WERI-Rb-1 (cell line): ENCODE measurements around the gene SLC9A3.

Experiments used
- DNase-seq: peaks from one replicate; pipeline ENCODE4 v3.0.0-alpha.2; 2020
- H3K27ac ChIP-seq: fragments of 250-450 bp; sonication (Bioruptor Pico); 2 replicates; pipeline ENCODE4 v1.5.1; 2020; ENCODE audit warnings: mild to moderate bottlenecking, moderate library complexity
- H3K27me3 ChIP-seq: fragments of 250-450 bp; sonication (Bioruptor Pico); 2 replicates; pipeline ENCODE4 v1.5.1; 2021; ENCODE audit warnings: mild to moderate bottlenecking, low read depth, moderate library complexity; ENCODE audit not compliant: insufficient read depth, severe bottlenecking
- H3K36me3 ChIP-seq: fragments of 250-450 bp; sonication (Bioruptor Pico); 2 replicates; pipeline ENCODE4 v1.5.1; 2020; ENCODE audit warnings: mild to moderate bottlenecking, moderate library complexity
- H3K4me3 ChIP-seq: 2 replicates; pipeline ENCODE4 v1.5.1; 2011; ENCODE audit warnings: low read depth, mild to moderate bottlenecking, control low read depth, low read length
- H3K9me3 ChIP-seq: fragments of 250-450 bp; sonication (Bioruptor Pico); 2 replicates; pipeline ENCODE4 v1.5.1; 2021; ENCODE audit warnings: mild to moderate bottlenecking, moderate library complexity; ENCODE audit not compliant: severe bottlenecking
- TF ChIP-seq, protein P1 (sequence below): IDR thresholded peaks from 2 replicates; pipeline ENCODE4 v1.5.1; 2011; ENCODE audit warnings: low read depth, mild to moderate bottlenecking, control low read depth, inconsistent platforms, low read length

SLC9A3 gene

DNA sequence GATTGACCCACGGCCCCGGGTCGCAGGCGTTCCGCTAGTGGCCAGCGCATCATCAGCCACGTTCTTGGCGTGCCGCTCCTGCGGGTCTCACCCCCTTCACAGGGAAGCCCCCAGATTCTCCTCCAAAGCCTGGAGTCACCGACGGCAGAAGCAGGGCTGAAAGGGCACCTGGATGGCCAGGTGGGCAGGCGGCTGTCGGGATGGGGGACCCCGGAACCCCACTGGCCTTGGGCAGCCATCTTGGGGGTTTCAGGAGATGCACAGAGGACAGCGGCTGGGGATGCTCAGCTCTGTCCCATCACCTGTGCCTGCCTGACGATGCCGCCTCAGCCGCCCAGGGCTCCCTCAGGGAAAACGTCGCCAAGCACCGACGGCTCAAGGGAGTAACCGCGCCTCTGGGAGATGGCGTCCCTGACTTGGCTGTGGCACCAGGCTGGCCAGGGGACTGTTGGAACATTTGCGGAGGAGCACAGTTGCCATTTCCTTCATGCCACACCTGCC is 14.1 kb upstream of the SLC9A3 start:
- no peak overlapping the region for H3K27ac ChIP-seq
- H3K36me3 ChIP-seq, result no peaks in the 10 kb centered on the region
- no peak for DNase-seq
- TF ChIP-seq, protein P1, sequence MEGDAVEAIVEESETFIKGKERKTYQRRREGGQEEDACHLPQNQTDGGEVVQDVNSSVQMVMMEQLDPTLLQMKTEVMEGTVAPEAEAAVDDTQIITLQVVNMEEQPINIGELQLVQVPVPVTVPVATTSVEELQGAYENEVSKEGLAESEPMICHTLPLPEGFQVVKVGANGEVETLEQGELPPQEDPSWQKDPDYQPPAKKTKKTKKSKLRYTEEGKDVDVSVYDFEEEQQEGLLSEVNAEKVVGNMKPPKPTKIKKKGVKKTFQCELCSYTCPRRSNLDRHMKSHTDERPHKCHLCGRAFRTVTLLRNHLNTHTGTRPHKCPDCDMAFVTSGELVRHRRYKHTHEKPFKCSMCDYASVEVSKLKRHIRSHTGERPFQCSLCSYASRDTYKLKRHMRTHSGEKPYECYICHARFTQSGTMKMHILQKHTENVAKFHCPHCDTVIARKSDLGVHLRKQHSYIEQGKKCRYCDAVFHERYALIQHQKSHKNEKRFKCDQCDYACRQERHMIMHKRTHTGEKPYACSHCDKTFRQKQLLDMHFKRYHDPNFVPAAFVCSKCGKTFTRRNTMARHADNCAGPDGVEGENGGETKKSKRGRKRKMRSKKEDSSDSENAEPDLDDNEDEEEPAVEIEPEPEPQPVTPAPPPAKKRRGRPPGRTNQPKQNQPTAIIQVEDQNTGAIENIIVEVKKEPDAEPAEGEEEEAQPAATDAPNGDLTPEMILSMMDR, result no peak
- H3K4me3 ChIP-seq, result no peak overlapping the region
- no peaks in the 10 kb centered on the region for H3K9me3 ChIP-seq
- no peaks in the 10 kb centered on the region for H3K27me3 ChIP-seq

DNA sequence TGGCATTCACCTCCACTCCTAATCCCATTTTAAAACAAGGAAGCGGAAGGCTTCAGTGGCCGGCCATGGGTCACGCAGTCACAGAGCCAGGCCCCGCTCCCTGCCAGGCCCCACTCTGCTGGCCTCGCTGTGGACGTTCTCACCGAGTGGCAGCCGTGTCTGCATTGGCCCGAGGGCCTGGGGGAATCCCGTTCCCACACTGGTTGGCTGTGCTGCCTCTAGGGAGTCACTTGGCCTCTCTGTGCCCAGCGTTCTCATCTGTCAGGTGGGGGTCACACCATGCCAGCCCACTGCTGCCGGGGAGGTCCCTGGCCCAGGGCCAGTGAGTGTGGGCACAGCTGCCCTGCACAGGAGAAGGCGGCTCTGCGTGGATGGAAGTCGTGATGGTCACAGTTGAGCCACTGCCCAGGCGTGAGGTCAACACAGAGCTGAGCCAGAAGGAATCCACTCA is 13.4 kb upstream of the SLC9A3 start:
- no peaks in the 10 kb centered on the region for H3K27me3 ChIP-seq
- H3K27ac ChIP-seq, result no peak overlapping the region
- TF ChIP-seq, protein P1, result no peak

DNA sequence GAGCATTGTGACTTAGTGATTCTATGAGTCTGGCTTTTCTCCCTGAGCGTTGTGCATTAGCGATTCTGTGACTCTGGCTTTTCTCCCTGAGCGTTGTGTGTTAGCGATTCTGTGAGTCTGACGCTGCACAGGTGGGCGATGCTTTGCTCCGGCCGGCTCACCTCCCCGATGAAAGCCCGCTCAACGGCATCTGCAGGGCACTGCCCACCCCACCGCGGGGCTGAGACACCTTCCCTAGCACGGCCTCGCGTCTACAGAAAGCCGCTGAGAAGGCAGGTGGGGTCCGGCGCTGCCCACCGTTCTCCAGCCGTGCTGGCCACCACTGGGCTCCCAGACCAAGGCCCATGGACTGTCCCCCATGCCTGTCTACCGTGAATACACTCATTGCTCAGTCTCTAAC is 12.8 kb upstream of the SLC9A3 start:
- Histone ChIP-seq H3K9me3 (no peaks in the 10 kb centered on the region), H3K36me3 (no peaks in the 10 kb centered on the region), H3K27ac (no peak overlapping the region), H3K27me3 (no peaks in the 10 kb centered on the region), H3K4me3 (no peak overlapping the region)
- TF ChIP-seq, protein P1, result no peak
- DNase-seq, result no peak

More for the DNA sequence above, 13.4 kb upstream of the SLC9A3 start:
- H3K9me3 ChIP-seq, result no peaks in the 10 kb centered on the region
- DNase-seq, result no peak
- H3K4me3 ChIP-seq, result no peak overlapping the region
- no peaks in the 10 kb centered on the region for H3K36me3 ChIP-seq

DNA sequence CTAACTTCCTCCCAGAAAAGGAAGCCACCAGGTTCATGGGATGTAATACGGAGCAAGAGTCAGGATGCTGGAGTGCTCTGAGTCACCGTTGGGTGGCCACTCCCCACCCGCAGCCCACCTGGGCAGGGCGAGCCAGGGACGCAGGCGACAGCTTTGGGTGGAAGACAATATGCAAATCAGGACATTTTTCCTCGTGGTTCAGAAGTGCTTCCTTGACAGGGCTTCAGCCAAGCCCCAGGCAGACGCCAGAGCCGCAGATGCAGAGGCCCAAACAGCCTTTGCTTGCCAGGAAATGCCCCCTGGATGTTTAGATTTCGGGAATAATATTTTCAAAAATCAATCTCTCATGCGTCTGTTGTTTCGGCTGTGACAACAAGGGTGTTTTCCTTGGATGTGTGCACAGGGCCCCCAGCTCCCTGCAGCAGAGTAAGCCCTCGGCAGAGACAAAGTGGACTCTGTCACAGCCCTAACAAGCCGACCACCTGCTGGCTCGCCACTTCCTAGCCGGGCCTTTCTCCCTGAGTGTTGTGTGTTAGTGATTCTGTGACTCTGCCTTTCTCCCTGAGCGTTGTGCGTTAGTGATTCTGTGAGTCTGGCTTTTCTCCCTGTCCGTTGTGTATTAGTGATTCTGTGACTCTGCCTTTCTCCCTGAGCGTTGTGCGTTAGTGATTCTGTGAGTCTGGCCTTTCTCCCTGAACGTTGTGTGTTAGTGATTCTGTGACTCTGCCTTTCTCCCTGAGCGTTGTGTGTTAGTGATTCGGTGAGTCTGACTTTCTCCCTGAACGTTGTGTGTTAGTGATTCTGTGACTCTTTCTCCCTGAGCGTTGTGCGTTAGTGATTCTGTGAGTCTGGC is 11.8 kb upstream of the SLC9A3 start:
- H3K36me3 ChIP-seq, result no peaks in the 10 kb centered on the region
- no peak overlapping the region for H3K27ac ChIP-seq
- DNase-seq, result no peak
- peaks cover 7% of the 10 kb centered on the region for H3K27me3 ChIP-seq
- no peak overlapping the region for H3K4me3 ChIP-seq
- TF ChIP-seq, protein P1, result no peak
- no peaks in the 10 kb centered on the region for H3K9me3 ChIP-seq

DNA sequence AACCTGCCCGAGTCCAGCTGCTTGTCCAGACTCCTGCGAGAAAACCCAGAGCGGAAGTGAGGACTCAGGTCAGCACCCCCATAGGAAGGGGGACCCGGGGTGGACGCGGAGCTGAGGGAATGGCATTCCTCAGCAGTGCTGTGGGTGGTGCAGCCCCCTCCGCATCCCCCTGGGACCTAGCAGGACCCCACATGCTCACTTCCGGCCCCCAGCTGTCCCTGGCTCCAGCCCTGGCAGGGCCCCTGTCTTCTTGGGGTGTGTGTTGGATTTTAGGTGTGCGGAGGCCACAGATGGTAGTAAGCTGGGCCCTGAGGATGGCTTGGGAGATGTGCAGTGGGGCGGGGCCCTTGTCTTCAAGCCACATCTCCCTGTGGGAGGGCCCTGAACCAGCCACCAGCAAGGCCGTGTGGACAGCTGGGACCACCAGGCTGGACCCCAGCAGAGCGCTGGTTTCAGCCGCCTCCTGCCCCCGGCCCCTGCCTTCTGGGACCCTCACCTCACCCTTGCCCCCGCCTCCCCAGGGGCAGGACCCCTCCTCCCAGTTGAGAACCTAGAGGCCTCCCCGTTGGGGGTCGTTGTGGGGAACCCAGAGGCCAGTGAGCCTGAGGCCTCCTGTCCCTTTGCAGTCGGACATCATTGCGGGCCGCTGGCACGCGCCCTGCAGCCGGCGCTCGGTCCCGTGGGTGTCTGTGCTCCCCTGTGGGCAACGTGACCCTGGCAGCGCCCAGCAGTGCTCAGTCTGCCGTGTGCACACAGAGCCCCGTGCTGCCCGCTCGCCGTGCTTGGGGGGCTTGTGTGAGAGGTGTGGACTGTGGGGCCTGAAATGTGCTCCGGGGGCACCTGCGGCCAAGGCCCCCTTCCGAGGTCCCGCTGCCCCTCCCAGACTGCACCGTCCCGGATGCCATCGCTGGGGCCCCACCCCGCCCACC is 10.8 kb upstream of the SLC9A3 start:
- Histone ChIP-seq H3K9me3 (no peaks in the 10 kb centered on the region), H3K36me3 (no peaks in the 10 kb centered on the region), H3K4me3 (no peak overlapping the region), H3K27me3 (peaks cover 18% of the 10 kb centered on the region), H3K27ac (no peak overlapping the region)
- TF ChIP-seq, protein P1, result no peak
- DNase-seq, result no peak
